Bronchial epithelial cell (primary cell): ENCODE measurements around the gene CYP4F2. TPM values are rescaled to one million over a fixed set of nuclear protein-coding genes. Genes with fewer than 3 reads are reported as not detected.

Experiments used
- DNase-seq: peaks from one replicate; pipeline ENCODE4 v3.0.0-alpha.2; 2010; ENCODE audit warnings: low read depth
- FAIRE-seq: peaks from 2 replicates; lab custom pipeline; 2011; peaks lifted over from hg19 to GRCh38; lab: Jason Lieb, UNC
- H3K27me3 ChIP-seq: 2 replicates; pipeline ENCODE4 v1.5.1; 2011; ENCODE audit warnings: low read length; ENCODE audit not compliant: control insufficient read depth, insufficient read depth
- H3K36me3 ChIP-seq: 2 replicates; pipeline ENCODE4 v1.5.1; 2011; ENCODE audit warnings: low read length; ENCODE audit not compliant: control insufficient read depth, insufficient read depth
- H3K4me3 ChIP-seq: 2 replicates; pipeline ENCODE4 v1.5.1; 2011; ENCODE audit warnings: mild to moderate bottlenecking, low read depth, low read length, control low read depth
- total RNA-seq: library from RNA; depleted of rRNA; stranded (reverse); fragments of >200 nt; gene quantifications from 2 replicates; pipeline ENCODE4 v1.2.1, GENCODE V29; 2014
- TF ChIP-seq, protein P1 (sequence below): IDR thresholded peaks from 2 replicates; pipeline ENCODE4 v1.5.1; 2011; ENCODE audit warnings: mild to moderate bottlenecking, moderate library complexity, low read length, control low read depth, inconsistent platforms; ENCODE audit not compliant: insufficient read depth, severe bottlenecking

CYP4F2 gene
- total RNA-seq, 1 donor from 2014 or later: under 0.01 TPM

- H3K36me3 ChIP-seq: no peaks in the 10 kb centered on the region
- FAIRE-seq (no peak), DNase-seq (no peak)
- TF ChIP-seq, protein P1, sequence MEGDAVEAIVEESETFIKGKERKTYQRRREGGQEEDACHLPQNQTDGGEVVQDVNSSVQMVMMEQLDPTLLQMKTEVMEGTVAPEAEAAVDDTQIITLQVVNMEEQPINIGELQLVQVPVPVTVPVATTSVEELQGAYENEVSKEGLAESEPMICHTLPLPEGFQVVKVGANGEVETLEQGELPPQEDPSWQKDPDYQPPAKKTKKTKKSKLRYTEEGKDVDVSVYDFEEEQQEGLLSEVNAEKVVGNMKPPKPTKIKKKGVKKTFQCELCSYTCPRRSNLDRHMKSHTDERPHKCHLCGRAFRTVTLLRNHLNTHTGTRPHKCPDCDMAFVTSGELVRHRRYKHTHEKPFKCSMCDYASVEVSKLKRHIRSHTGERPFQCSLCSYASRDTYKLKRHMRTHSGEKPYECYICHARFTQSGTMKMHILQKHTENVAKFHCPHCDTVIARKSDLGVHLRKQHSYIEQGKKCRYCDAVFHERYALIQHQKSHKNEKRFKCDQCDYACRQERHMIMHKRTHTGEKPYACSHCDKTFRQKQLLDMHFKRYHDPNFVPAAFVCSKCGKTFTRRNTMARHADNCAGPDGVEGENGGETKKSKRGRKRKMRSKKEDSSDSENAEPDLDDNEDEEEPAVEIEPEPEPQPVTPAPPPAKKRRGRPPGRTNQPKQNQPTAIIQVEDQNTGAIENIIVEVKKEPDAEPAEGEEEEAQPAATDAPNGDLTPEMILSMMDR: no peak
- H3K4me3 ChIP-seq: no peak overlapping the region
- no peaks in the 10 kb centered on the region for H3K27me3 ChIP-seq
Observed at GRCh38 chr19:15828121-15828610, 69.7 kb downstream of the CYP4F2 start.

Other genes starting within 250 kb of the CYP4F2 start
- gene CYP4F12, start 225.0 kb downstream of the CYP4F2 start, total RNA-seq: 2.6 and 7.8 TPM in 2 replicates
- gene OR10H2, start 170.1 kb downstream of the CYP4F2 start, total RNA-seq: not detected in 2 replicates
- gene OR10H3, start 160.1 kb downstream of the CYP4F2 start, total RNA-seq: not detected in 2 replicates
- gene OR10H5, start 110.4 kb downstream of the CYP4F2 start, total RNA-seq: not detected in 2 replicates
- gene OR10H1, start 82.4 kb downstream of the CYP4F2 start, total RNA-seq: not detected in 2 replicates
- gene CYP4F11, start 36.5 kb upstream of the CYP4F2 start, total RNA-seq: 0.79 and 2.7 TPM in 2 replicates
- not detected in 2 replicates for gene OR10H4, start 50.9 kb upstream of the CYP4F2 start, total RNA-seq
- gene TPM4, start 178.4 kb upstream of the CYP4F2 start, total RNA-seq: 235 and 395 TPM in 2 replicates
- gene RAB8A, start 213.8 kb upstream of the CYP4F2 start, total RNA-seq: 76.6 and 99.2 TPM in 2 replicates
- gene HSH2D, start 245.6 kb upstream of the CYP4F2 start, total RNA-seq: 0.26 and 0.38 TPM in 2 replicates